Inferior parietal cortex (tissue), 1 donor: Measurements from ENCODE around the gene CIAO2B.
"Not testable (repeated sequence)": the region's sequence is repeated elsewhere in the genome, so short reads cannot be mapped to it uniquely, and the experiment has no call there.

Experiments used
- DNase-seq: peaks from one replicate; pipeline ENCODE4 v3.0.0-alpha.2; 2016; ENCODE audit errors: extremely low spot score

CIAO2B gene

DNA sequence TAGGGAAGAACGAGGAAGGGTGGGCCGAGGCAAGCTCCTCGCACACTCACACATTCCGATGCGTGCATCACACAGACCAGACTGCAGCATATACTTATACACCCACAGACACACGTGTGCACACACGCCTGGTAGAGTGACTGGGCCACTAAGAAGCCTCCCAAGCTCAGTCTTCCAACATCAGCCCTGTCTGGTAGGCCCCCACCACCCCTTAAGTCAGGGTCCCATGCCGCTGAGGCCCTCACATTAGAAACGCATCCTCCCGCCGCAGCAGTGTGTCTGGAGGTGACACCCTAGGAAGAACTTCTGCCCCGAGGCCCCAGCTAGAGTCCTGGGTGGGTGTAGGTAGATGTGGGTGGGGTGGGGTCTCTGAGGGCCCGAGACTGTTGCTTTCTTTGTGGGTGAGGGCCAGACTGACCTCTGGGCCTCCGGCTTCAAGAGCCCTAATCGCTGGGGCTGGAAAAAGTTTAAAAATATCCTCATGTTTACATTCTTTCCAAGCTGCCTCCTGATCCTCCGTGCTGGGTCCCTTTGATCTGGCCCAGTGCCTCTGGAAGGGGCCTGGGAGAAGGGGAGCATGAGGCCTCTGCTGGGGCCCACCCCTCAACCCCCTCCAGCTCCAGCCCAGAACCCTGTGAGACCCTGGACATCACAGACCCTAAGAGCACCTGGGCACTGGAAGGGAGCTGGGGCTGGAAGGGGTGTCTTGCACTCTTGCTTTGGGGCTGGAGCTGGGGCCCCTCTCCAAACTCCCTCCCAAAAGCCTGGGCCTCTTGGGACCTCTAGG lies 29.2 kb downstream of the CIAO2B start:
- DNase-seq = no peak

- DNase-seq = no peak
Observed at GRCh38 chr16:66904428-66904845, 29.8 kb downstream of the CIAO2B start.

DNA sequence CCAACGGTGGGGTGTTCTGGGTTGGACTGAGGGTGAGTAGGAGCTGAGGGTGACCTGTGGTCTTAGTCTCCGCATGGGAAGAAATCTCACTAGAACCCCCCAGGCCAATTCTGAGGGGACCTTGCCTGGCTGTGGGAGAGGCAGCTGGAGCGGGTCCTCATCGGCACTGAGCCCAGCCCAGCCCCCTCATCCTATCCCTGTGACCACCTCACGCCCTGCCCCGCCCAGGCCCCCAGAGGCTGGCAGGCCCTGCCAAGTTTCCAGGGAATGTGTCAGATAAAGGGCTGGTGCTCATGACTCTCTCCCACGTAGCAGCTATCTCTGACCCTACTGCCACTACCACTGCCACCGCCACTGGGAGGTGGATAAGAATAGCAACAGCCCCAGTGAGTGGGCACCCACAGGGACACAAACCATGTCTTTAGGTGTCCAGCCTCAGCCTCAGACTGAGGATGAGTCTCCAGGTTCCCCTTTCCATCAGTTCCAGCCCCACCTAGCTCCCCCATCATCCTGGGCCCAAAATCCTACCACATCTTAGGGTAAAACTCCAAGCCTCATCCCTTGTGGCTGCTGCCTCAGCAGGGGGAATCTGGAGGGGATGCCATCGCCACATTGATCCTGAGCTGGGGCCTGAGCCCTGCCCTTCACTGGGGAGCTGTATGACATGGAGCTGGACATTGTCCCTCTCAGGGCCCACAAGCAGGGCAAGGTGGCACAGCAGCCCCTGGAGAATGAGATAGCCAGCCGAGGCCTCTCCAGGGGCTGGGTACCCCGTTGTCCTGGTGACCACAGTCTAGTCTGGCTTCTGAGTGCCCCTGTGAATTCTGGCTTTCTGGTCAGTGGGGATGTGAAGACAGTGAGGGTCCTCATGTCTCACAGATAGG lies 30.4 kb downstream of the CIAO2B start:
- no peak for DNase-seq

GRCh38 chr16:66902648-66903543 lies 31.3 kb downstream of the CIAO2B start:
- DNase-seq = no peak

DNA sequence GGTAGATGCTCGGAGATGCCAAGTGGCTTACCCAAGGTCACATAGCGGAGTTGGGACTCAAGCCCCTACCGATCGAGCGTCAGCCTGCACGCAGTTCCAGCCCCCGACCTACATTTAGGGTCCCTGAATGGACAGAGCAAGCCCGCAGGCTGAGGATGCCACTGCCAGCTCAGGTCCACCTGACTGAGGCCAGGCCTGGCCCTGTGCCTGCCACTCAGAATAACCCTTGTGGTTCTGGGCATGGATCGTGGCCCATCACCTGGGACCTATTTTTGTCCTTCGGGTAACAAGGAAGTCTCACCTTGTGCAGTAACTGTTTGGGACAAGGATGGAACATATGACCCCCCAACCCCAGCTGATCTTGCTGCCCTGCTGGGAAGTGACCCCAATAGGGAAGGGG lies 32.6 kb downstream of the CIAO2B start:
- no peak for DNase-seq

DNA sequence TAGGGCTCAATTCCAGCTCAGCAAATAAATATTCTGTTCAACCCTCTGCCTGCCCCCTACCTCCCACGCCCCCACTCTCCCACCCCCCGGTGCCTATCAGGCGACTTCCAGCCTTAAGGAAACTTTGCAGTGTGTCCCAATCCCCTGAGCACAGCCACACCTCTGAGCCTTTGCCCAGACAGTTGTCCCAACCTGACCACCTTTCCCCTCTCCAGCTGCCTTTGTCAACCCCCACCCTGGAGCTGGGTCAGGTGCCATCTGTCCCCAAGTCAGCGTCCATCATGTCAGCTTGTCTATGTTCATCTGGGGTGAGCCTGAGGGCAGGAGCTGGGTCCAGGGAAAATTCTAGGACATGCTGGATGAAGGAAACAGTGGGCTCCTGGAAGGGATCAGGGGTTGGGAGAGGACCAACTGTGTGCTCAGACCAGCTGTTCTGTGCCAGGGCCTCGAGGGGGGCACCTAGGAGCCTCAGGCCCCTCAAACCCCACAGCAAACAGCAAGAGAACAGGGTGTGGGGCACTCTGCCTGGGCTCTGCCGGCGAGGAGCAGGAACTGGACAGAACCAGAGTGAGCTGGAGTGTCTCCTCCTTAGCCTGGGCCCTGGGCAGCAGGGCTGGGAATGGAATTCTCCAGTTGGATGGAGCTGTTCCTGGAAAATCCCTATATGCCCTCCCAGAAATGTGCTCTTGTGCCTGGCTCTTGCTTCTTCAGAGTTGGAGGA lies 33.3 kb downstream of the CIAO2B start:
- DNase-seq = no peak

DNA sequence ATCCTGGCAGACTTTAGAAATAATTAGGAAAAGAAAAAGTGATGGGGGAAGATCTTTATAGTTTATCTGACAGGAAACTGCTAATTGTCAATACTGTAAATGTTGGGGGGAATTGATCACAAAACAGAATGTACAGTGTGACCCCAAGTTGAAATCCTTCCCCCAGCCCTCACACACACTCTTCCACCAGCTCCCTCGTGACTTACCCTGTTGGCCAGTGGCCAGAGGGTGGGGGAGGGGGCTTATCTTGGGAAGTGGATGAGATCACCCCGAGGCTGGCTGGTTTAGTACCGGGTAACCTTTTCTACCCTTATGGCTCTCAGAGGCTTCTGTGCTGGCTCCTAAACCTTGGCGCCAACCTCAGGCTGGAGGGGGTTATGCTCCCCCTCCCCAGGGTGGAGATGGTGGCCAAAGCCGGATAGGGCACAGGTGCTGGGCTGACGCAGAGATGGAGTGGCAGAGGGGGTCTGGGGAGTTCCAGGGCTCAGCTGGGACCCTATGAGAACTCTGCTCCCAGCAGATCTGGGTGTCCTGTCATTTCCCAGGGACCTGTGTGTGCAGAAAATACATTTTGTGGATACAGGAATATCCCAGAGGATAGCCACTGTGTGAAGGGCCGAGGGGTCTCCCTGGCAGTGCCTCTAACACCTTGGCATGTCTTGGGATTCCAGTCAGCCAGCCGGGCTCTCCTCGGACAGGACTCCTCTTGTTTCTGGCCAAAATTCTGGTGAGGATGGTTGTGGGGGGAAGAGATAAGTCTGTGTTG lies 34.1 kb downstream of the CIAO2B start:
- no peak for DNase-seq

- DNase-seq = no peak
Observed at GRCh38 chr16:66899310-66899944, 34.8 kb downstream of the CIAO2B start.

DNA sequence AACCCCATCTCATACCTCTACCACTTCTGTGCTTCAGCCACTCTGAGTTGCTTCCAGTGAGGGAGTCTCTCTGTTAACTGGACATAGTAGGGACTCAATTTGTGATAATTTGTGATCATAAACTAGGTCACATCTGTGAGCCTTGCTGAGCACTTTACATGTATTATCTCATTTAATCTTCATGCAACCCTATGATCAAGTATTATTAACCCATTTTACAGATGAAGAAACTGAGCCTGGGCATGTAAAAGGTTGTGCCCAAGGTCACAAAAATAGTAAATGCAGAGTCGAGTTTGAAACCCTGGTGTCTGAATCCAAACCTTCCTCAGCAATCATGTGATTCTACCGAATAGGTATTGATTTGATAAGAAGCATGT lies 35.3 kb downstream of the CIAO2B start:
- no peak for DNase-seq

- no peak for DNase-seq
Observed at GRCh38 chr16:66898207-66898606, 36.0 kb downstream of the CIAO2B start.

DNA sequence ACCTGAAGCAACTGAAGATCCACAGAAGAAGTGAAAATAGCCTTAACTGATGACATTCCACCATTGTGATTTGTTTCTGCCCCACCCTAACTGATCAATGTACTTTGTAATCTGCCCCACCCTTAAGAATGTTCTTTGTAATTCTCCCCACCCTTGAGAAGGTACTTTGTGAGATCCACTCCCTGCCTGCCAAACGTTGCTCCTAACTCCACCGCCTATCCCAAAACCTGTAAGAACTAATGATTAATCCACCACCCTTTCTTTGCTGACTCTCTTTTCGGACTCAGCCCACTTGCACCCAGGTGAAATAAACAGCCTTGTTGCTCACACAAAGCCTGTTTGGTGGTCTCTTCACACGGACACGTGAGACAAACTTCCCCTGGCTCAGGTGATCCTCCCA lies 37.5 kb downstream of the CIAO2B start:
- DNase-seq = not testable (repeated sequence)

DNA sequence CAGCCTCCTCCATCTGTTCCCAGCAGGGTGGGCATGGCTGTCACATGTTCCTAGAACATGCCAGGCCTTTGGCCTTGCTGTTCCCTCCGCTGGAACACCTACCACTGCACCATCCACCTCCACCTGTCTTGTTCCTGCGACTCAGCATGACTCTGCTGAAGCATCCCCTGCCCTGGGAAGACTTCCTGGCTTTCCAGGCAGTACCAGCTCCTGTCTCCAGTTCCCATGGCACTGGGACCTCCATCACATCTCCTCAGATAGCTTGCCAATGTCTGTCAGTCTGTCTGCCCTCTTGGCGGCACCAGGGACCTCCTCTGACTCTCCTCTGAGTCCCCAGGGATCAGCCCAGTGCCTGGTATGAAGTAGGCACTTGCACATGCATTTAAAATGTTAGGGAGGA lies 38.2 kb downstream of the CIAO2B start:
- no peak for DNase-seq

DNA sequence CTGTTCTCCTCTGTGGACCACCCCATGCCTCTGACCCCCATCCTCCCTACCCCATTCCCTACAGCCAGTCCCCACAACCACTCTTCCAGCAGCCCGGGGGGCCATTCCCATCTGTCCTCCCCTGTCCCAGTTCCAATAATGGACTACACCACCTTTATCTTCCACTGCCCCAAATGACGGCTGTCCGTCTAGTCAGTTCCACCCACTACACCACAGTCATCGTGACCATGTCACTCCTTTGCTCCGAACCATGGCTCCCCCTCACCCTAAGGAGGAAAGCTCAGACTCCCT lies 38.6 kb downstream of the CIAO2B start:
- DNase-seq = no peak

DNA sequence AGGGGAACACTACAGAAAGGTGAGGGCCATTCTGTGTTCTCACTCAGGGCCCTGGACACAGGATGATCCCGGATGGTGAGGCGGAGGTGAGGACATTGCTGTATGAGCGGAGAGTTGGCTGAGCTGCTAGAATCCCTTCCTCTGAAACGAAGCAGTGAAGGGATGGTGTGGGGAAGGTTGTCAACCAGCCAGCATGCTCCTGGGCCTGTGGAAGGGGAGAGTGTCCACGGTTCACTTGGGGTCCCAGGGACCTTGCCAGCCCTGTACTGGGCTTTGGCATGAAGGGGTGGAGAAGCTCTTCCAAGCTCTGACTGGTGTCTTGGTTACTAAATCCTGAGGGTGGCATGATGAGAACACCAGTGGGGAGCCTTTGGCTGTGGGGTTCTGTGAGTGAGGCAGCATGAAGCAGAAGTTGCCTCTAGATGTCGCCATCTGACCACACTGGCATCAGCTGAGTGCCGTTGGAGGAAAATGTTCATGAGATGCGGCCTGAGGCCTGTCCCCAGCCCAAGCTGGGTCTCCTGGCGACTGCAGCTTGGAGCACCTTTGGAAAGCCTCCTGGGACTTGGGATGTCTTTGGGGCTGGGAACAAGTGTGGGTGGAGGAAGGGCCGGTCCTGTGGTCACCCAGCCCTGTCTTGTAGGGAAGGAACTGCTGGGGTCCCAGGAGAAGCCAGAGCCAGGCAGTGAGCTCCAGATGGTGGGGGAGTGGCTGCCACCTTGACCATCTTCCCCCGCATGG lies 39.1 kb downstream of the CIAO2B start:
- DNase-seq = peak; percentile 80

DNA sequence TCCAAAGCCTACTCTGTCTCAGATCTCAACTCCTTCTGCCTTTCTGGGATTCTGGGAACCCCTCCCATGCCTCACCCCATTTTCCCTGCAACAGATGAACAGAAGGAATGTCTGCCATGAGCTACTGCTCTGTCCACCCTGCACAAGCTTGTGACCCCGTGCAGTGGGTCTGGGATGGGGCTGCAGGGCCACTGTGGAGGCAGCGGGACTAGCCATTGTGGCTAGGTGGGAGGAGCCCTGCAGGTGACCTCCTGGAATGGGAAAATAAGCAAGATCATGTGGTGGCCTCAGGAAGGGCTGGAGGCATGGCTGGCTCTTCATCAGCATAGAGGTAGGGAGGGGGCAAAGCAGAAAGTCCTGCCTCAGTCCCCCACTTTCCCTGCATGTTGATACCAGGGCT lies 40.1 kb downstream of the CIAO2B start:
- no peak for DNase-seq

GRCh38 chr16:66891797-66892196 lies 42.4 kb downstream of the CIAO2B start:
- no peak for DNase-seq

GRCh38 chr16:66891360-66891759 lies 42.8 kb downstream of the CIAO2B start:
- no peak for DNase-seq

- no peak for DNase-seq
Observed at GRCh38 chr16:66890799-66891198, 43.4 kb downstream of the CIAO2B start.

DNA sequence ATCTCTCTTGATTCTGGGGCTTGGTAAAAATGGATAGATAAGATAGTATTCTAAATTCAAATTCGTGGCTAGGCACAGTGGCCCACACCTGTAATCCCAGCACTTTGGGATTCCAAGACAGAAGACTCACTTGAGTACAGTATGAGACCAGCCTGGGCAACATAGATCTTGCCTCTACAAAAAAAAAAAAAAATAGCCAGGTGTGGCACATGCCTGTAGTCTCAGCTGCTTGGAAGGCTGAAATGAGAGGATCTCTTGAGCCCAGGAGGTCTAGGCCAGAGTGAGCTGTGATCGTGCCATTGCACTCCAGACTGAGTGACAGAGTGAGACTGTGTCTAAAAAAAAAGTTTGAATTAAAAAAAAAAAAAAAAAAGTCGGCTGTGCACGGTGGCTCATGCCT lies 44.6 kb downstream of the CIAO2B start:
- DNase-seq = no peak
